ENCODE measurements around the gene CAPN13.

The CAPN13 gene

DNA sequence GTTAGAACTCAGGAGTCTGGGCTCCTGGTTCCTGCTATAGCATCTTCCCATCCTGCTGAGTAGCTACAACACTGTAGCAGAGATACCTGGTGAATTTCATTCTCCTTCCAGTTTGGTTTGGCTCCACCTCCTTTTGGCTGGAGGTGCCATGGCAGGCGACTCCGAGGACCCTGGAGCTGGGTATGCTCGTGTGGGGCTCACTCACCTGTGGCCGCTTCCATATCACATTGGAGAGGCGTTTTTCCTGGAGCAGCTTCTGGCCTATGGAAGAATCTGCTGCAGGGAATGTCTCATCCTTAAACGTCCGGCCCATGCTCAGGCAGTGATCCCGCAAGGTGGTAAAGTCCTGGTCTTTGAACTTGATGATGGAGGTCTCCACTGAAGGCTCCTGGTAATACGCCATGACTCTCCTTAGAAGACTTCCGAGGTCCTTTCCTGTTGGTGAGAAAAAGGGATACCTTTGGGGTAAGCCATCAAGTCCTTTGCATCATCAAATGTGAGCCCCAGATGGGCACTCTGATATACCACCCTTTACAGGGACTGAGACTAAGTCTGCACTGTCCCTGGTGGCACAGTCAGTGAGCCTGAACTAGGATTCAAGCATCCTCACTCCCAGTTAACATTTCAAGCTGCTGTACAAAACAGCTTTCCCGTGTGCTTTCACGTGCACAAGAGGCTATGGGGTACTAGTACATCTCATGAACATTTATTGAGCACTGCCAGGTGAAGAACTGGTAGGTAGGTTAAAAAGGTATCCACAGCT lies 20.1 kb downstream of the CAPN13 start:
- no peak for DNase-seq

- no peak for DNase-seq
Measured at GRCh38 chr2:30784682-30785081, 22.6 kb downstream of the CAPN13 start.

DNA sequence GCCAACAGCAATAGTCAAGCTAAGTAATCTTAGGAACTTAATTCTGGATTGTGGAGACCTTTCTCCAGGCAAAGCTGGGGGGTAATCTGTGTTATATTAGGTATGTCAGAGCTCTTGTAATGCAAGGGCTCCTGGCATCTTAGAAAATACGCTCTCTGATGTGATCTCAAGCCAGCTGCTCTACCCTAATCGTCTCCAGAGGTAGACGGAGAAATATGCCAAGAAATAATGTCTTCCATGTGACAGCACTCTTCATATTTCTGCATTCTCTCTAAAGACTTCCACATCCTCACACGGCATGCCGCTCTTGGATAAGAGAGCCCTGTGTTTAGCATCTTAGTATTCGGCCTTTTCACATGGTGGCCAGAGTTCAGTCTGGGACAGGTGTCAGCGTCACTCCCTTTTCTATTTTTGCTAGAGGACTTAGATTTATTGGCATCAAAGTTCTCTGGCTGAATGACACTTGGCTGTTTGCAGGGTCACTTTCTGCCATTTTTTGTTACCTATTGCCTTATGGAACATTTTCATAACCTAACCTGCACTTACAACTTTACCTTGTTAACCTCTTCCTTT lies 25.2 kb downstream of the CAPN13 start:
- no peak for DNase-seq

GRCh38 chr2:30781451-30781850 lies 25.8 kb downstream of the CAPN13 start:
- DNase-seq: no peak

GRCh38 chr2:30780776-30781330 lies 26.4 kb downstream of the CAPN13 start:
- no peak for DNase-seq

GRCh38 chr2:30778611-30779010 lies 28.6 kb downstream of the CAPN13 start:
- DNase-seq: no peak

- DNase-seq: no peak
Measured at GRCh38 chr2:30777661-30778505, 29.4 kb downstream of the CAPN13 start.

DNA sequence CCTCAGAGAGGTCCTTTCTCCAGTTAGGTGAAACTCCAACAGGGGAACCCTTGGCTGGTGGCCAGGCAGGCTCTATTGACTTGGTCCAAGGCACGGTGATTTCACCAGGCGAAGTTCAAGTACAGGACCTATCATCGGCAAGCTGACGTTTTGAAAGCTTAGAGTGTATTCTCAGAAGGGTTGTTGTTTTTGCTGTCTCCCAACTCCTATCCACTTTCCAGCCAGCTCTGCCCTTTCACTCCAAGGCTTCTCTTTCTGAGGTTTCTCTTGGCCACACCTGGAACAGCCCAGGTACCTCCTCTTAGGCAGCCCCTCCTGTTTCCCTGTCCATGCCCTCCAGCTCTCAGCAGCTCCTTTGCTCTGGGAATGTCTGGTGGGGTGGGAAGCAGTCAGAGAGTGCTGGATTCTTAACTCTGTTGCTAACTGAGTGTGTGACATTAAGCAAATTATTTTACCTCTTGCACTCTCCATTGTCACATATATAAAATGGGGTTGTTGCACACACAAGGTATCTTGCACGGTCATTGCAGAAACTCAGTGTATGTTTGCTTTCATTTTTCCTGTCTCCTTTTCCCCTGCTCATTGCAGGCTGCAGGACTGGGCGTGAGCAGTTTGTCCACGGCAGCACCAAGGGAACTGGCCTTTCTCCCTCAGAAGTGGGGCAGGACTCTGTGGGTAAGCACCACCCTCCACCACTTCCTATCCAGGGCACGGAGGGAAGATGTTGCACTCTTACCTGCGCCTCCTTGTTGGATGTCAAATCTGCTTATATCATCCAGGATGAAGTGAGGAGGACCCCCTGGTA lies 30.2 kb downstream of the CAPN13 start:
- DNase-seq: no peak

DNA sequence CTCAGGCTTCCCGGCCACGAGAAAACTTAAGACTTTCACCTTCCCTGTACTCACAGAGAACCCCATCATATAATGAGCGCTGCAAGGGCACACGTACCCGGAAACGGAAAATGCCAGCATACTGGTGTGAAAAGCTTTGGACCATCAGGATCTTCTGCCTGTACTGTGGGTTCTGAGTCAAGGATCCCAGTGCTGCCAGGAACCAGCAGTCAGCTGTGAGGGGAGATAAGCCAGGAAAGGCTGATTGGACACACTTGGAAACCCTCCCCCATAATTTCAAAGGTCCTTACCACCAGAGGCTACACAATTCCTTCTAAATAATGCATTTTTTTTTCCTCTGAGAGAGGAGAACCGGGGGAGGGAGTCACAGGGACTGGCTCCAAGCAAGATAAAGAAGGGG lies 31.4 kb downstream of the CAPN13 start:
- no peak for DNase-seq

- DNase-seq: no peak
Measured at GRCh38 chr2:30772021-30772705, 35.1 kb downstream of the CAPN13 start.

- no peak for DNase-seq
Measured at GRCh38 chr2:30770816-30771576, 36.2 kb downstream of the CAPN13 start.

DNA sequence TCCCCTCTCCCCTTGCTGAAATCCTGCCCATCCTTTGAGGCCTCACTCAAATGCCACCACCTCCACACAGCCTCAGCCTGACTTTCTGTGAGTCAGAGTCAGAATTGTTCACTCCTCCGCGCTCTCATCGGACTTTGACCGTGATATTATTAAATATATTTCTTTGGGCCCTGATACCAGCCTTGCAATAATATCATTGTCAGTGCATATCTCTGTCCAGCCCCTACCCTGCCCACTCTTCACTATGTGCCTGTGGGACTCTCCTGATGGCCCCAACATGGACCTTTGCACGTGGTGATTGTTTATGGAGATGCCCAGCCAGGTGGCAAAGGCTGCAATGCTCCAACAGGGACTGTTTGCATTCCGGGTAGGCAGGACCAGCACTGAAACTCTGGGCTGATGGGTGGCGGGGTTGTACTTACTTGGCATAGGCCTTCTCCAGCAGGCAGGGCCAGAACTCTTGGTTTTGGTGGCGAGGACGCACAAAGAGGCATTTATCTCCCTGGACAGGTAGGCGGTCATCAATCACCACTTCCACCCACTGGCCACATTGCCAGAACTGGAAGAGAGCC lies 37.3 kb downstream of the CAPN13 start:
- DNase-seq: no peak

DNA sequence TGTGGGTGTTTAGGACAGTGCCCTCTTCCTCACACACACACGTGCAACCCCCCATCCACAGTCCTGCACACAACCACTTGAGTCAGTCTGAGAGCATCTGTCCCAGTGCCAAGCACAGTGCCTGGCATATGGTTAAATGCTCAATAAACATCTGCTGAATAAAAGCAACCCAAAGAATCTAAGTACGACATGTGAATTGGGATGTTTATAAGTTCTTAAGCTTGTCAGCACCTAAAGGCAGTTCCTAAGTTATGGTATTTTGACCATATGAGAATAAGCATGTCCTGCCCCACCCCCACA lies 37.8 kb downstream of the CAPN13 start:
- no peak for DNase-seq

DNA sequence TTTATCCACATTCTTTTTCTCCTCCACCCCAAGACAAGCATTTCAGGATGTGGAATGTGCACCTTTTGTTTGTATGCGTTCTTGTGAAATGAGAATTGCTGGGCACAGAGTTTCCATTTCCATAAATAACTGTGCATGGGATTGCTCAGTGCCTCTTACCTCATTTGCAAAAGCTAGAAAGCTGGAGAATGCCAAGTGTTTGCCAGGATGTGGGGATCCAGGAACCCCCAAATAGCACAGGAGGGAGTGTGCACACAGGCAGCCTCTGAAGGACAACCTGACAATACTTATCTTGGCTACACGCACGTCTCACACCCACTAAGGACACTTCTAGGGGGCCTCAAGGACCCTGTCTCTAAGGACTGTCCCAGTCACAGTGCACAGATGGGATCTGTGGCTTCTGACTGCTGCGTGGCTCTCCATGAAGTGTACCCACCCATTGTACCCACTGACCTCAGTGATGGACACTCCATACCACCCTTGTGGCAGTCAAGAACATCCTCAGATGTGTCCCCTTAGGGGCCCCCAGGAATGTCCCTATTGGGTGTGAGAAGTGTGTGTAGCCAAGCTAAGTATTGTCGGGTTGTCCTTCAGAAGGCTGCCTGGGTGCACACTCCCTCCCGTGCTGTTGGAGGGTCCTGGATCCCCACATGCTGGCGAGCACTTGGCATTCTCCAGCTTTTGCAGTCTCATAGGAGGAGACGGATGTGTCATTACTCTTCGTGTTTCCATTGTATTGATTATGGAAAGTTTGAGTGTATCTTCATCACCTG lies 38.4 kb downstream of the CAPN13 start:
- no peak for DNase-seq

DNA sequence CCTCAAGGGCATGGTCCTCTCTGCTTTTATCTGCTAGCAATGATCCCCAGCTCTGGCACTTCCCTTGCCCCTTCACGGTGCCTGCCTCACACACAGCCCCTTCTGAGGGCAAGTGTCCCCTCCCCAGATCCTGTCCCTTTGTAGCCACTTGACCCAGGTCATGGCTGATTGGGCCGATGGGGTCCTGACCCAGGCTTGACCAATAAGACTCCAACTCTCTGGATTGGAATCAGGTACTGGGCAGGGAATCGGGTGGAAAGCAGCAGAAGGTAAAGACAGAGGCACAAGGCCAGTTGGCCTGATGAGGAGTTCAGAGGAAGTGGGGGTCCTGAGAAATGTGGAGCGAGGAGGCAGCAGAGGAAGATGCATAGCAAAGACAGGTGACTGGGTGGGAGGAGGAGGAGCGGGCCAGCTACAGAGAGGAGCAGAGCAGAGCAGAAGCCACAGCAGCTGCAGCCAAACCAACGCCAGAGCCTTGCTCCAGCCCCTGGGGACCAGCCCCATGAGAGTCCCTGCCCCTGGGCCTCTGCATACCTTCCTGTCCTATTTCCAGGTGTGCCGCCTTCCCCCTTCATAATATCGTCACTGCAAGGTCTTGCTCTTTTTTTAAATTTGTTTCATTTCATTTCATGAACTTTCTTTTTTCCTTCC lies 39.1 kb downstream of the CAPN13 start:
- DNase-seq: no peak

DNA sequence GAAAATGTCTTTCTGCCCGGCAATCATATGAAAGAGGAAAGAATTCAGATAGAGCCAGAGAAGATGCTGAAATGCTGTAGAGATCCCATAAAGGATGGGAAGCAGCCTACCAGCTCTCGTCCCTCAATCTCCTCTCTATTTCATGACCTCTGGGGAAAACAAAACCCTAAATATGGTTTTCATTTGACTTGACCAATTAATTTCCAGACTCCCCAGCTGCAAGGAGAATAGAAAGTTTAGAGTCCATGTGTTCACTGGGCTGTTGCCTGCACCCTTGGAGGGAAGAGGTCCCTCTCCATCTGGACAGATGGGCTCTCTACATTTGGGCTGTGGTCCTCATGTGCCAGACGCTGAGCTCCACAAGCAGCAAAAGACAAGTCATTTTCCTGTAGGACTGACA lies 40.6 kb downstream of the CAPN13 start:
- no peak for DNase-seq

- no peak for DNase-seq
Measured at GRCh38 chr2:30765876-30766470, 41.3 kb downstream of the CAPN13 start.

DNA sequence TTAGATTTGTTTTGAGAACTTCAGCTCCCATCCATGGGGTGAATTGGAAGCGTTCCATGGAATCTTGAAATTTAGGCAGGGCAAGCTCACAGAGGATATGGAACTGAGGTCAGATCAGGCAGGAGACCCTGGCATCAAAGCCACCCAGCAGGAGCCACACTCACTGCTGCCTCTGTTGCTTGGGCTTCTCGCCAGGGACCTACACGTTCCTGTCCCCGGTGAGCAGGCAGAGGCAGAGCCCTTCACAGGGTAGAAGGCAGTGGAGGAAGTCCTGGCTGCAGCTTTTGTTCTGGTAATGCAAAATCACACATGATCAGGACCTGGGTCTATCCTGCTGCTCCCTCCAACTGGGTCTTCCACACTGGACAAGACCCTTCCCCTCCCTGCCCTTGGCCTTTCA lies 42.1 kb downstream of the CAPN13 start:
- no peak for DNase-seq

- no peak for DNase-seq
Measured at GRCh38 chr2:30764021-30764800, 43.0 kb downstream of the CAPN13 start.
